ENCODE measurements around the gene LENG8.

DNA sequence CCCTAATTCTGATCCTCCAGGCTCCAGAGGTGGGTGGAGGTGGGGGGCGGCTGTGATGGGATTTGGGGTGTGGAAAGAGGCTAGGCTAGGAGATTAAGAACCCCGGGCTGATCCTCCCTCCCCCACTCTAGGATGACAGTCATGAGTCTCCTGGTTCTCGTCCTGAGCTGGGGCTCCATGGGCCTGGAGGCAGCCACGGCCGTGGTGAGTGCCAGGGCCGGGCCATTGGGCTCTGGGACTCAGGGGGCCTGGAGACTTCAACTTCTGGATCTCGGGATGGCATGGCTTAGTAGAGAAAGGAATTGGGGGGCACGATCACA lies 19.9 kb upstream of the LENG8 start:
- TF ChIP-seq, protein P1, sequence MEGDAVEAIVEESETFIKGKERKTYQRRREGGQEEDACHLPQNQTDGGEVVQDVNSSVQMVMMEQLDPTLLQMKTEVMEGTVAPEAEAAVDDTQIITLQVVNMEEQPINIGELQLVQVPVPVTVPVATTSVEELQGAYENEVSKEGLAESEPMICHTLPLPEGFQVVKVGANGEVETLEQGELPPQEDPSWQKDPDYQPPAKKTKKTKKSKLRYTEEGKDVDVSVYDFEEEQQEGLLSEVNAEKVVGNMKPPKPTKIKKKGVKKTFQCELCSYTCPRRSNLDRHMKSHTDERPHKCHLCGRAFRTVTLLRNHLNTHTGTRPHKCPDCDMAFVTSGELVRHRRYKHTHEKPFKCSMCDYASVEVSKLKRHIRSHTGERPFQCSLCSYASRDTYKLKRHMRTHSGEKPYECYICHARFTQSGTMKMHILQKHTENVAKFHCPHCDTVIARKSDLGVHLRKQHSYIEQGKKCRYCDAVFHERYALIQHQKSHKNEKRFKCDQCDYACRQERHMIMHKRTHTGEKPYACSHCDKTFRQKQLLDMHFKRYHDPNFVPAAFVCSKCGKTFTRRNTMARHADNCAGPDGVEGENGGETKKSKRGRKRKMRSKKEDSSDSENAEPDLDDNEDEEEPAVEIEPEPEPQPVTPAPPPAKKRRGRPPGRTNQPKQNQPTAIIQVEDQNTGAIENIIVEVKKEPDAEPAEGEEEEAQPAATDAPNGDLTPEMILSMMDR (conservative IDR thresholded peaks at IDR 0.05; ENCODE audit: low read depth, low read length), result no peak
- no peak for TF ChIP-seq EZH2 (IDR thresholded peaks at IDR 0.05; ENCODE audit: low read length, unreplicated experiment)
- no peak for TF ChIP-seq EZH2phosphoT487 (IDR thresholded peaks at IDR 0.05; ENCODE audit: borderline replicate concordance, low read length)

All from PC-3 (cell line).